Erythroblast (primary cell): ENCODE results near the gene KCNQ5.

Experiments
- DNase-seq, 2 experiments: peaks; one replicate each; lab custom pipeline; 2025; lab: John Stamatoyannopoulos, UW
- GATA1 ChIP-seq: IDR thresholded peaks from 2 replicates; pipeline ENCODE4 v1.6.1; 2011; ENCODE audit warnings: low read depth, mild to moderate bottlenecking, control low read depth, low read length, moderate library complexity
- POLR2A ChIP-seq: IDR thresholded peaks from 2 replicates; pipeline ENCODE4 v1.6.1; 2011; ENCODE audit warnings: mild to moderate bottlenecking, low read length

The KCNQ5 gene

DNA sequence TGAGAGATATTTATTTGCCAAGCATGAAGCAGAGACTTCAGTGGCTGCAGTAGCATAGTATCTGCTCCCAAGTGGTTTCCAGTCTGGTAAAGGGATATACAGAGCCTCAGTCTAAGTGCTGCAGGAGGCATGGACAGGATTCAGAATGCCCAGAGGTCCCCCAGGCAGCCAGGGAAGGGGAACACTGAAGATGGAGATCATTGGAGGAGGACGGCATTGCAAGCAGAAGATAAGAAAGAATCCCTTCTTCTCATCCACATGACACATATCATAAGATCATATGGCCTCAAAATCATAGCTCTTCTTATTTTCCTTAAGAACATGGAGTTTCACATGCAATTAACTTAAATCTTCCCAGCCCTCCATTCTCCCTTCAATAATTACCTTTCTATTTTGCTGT is 136.1 kb downstream of the KCNQ5 start:
- no peak for TF ChIP-seq POLR2A
- no peak for TF ChIP-seq GATA1
- DNase-seq = peak; percentile 2

DNA sequence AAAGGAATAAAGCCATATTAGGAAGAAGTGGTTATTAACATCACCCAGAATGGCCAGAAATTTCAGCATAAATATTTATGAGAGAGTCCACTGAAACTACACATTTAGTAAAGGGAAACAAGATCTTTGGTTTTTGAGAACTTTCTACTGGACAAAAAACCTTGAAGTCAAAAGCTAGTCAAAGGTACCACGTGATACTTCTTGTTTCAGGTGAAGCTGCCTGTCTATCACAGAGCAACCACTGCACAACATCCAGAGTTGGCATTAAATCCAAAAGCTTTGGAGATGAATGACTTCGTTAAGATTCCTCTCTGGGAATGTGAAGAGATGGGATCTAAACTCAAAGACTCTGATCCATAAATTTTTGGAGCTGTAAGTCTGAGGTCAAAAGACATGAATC is 137.0 kb downstream of the KCNQ5 start:
- TF ChIP-seq GATA1 (no peak), POLR2A (no peak)
- no peak for DNase-seq

DNA sequence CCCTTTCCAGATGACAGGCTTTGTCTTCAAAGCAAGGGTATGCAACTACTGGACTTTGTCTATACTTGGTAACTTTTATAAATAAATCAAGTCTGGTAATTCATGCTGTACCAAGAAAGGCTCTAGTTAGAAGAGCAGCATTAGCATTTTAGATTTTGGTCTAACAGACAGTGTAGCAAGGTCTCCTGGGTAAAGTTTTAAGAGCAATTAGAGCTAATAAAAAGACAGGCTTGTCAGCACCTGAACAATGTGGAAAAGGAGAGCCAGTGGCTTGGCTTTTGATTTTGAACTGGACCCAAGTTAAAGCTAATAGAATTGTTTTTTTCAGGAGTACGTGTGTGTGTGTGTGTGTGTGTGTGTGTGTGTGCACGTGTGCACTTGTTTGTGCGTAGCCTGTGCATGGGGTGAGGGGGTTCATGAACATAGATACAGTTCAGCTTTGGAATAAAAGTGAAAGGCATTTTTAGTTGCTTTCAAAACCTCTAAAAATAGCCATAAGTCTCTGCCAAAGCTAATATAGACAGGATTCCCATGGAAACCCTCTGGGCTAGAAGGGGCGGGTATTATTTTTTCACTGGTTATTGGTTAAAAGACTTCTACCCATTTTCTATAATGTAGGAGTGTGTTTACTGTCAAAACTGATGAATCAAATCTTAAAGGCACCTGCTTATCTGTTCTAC is 138.4 kb downstream of the KCNQ5 start:
- TF ChIP-seq POLR2A (no peak), GATA1 (no peak)
- DNase-seq = no peak

DNA sequence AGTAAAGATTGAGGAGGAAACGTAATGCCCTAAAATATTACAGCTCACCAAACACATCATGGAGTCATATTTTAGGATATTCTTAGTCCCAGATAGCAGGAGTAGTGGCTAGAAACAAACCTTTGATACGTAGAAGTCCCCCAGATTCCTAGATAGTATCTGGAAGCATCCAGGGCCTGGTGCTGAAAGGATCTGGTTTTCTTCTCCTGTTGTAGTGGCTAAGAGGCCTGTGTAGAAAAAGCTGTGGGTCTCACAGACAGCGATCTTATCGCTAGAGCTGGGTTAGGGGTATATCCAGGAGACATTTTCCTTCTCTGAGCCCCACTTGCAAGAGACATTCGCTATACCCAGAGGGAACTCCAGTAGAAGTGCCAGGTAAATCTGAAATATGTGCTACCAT is 139.9 kb downstream of the KCNQ5 start:
- TF ChIP-seq GATA1 = no peak
- no peak for TF ChIP-seq POLR2A
- DNase-seq = no peak

DNA sequence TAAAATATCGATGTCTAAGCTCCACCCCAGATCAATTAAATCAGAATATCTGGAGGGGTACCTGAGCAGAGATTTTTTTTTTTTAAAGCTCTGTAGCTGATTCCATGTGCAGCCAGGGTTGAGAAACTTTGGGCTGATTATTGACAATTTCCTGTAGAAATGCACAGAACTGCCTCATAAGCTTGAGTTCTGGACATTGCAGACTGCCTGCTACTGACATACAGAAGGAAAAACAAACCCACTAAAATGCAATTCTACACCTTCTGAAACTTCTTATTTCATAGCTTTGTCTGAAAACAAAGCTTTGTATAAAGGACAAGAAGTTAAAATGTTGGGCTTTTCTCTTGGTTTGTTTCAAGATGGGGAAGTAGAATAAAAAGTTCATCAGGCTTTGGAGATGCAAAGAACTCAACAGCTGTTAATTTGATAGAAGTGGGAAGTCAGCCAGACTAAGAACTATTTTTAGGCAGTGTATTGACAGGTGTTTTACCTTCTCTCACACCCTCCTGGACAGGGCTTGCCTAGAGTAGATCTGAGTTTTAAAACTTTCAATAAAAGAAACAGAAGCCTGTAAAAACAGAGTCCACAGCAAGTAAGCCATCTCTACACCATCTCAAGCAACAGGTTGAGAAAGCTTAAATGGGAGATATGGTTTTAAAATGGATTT is 147.7 kb downstream of the KCNQ5 start:
- TF ChIP-seq GATA1 = no peak
- TF ChIP-seq POLR2A = no peak
- DNase-seq = no peak

DNA sequence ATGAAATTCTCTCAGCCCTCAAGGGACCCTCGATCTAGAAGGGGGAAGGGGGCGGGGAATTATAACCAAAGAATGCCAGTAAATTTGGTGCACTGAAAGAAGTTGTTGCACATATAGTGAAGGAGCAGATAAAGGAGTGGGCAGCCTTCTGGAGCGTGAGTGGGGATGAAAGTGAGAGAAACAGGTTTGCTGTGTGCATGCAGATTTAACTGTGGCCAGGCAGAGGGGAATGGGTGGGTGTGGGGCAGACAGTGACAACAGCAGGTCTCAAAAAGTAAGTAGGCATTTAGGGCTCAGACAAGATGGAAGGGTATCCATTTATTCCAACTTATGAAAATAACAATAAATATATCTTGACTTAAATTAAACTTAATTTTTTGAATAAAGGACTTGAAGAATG is 149.1 kb downstream of the KCNQ5 start:
- TF ChIP-seq GATA1 (no peak), POLR2A (no peak)
- DNase-seq = no peak

DNA sequence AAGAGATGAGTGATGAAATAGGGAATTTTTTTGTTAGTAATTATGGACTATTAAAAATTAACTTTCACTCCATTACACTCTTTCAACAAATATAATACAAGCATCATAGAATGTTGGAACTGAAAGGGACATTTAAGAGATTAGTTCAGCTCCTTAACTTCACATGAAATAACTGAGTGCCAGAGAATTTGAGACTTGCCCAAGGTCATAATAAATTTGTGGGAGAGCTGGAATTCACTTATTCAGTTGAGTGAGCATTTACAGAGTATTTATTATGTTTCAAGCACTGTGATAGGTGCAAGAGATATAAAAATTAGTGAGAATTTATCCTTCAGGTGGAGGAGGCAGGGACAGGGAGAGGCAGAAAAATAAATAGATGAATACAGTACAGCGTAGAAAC is 154.6 kb downstream of the KCNQ5 start:
- no peak for DNase-seq
- no peak for TF ChIP-seq POLR2A
- TF ChIP-seq GATA1 = no peak

GRCh38 chr6:72781624-72782023 is 159.8 kb downstream of the KCNQ5 start:
- TF ChIP-seq POLR2A (no peak), GATA1 (no peak)

DNA sequence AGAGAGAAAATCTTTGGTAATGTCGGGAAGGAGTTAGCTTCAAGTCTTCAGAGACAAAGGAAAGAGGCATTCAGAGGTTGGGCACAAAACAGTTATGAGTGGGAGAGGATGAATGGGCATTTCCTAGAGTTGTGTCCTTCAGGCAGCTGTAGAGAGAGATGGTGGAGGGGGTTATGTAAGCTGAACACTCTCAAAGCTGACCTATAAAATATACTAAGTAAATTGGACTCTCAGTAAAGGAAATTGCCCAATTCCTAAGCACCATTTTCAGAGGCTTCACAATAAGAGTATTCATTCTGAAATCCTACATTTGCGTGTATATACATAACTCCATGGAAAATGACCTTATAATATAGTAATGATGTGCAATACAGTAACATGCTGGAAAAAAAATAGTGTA is 161.2 kb downstream of the KCNQ5 start:
- DNase-seq = no peak
- TF ChIP-seq GATA1 = no peak

More at GRCh38 chr6:72781624-72782023, 159.8 kb downstream of the KCNQ5 start:
- no peak for DNase-seq

DNA sequence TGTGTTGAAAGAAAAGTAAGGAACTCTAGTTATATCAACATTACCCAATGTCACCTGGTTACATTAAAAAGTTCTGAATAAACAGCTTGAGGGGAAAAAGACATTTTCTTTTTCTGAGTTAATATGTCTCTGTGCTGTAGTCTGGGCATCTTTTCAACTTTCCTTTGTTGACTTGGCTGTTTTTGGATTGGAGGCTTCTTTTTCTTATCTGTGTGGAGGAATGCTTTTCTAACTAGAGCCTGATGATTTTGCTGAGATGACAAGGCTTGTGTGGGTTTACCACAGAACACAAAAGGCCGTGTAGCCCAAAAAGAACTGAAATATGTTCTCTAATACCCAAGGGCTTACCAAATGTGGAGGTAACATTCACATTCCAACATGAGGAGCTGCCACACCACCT is 161.8 kb downstream of the KCNQ5 start:
- TF ChIP-seq POLR2A (no peak), GATA1 (no peak)
- no peak for DNase-seq

DNA sequence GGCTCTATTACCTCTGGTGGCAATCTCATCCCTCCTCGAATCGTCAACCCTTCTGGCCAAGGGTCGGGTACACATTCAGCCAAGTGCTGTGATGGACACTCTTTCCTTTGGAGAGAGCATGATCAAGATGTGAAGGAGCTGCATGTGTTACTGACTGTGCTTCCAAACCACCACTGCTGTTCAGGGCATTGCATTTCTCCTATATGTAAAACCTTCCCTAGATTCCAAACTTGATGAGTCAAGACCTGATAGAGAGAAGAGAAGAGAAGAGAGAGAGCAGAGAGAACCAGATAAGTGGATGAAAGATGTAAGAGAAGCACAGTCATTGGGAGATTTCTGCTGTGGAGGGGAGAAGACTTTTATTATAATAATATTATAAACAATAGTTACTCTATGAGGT is 162.2 kb downstream of the KCNQ5 start:
- no peak for DNase-seq
- no peak for TF ChIP-seq POLR2A
- no peak for TF ChIP-seq GATA1

- DNase-seq = no peak
These were observed 162.7 kb downstream of the KCNQ5 start for GRCh38 chr6:72784581-72784980.

DNA sequence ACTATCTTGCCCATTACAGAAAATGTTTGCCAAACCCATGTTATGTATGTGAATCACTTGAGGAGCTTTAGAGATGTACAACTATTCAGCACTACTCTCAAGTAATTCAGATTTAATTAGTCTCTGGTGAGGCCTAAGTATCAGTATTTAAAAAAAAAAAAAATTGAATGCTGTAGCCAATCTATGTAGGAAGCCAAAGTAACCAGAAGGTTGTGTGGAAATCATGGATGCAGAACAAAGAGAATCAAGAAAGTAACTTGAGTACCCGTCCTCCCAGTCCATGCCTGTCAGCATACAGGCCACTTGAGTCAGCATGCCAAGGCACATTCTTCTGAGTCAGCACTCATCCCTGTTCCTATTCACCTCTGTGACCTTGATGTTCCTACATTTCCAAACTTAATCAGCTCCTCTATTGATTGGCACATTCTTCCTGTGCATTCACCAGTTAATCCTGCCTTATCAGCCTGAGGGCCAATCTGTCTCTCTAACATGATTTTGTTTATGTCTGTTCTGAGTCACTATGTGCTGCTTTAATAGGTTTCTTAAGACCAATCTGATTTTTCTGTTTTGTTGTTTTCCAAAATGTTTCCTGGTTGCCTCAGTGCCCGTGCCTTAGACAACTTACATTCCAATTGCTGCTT is 165.6 kb downstream of the KCNQ5 start:
- DNase-seq = no peak
- TF ChIP-seq POLR2A (no peak), GATA1 (no peak)

More at GRCh38 chr6:72784581-72784980, 162.7 kb downstream of the KCNQ5 start:
- TF ChIP-seq POLR2A (no peak), GATA1 (no peak)

DNA sequence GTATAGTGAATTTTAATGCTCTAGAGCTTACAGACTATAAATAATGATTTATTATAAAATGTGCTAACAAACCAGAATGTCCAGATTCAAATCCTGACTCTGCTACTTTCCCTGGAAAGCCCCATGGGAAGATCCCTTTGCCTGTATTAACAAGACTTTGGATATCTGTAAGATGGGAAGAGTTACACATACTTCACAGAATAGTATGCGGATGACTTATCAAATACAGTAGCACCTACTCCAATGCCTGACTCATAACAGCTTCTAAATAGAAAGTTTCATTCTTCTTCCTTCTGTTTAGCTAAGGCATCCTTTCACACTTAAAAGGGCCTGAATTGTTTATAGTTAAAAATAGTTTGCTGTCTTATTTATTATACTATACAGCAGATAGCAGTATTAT is 166.3 kb downstream of the KCNQ5 start:
- no peak for TF ChIP-seq GATA1
- no peak for TF ChIP-seq POLR2A
- DNase-seq = no peak
